Measurements from ENCODE around the gene TSHZ2. TPM values are rescaled to one million over a fixed set of nuclear protein-coding genes. Genes with fewer than 3 reads are reported as not detected.

Gene TSHZ2
- total RNA-seq, 4 donors from 2014 or later = 28.6 to 40.1 (median 35.5) TPM

GRCh38 chr20:53079828-53080686, 107.9 kb downstream of the TSHZ2 start:
- TF ChIP-seq, protein P1, sequence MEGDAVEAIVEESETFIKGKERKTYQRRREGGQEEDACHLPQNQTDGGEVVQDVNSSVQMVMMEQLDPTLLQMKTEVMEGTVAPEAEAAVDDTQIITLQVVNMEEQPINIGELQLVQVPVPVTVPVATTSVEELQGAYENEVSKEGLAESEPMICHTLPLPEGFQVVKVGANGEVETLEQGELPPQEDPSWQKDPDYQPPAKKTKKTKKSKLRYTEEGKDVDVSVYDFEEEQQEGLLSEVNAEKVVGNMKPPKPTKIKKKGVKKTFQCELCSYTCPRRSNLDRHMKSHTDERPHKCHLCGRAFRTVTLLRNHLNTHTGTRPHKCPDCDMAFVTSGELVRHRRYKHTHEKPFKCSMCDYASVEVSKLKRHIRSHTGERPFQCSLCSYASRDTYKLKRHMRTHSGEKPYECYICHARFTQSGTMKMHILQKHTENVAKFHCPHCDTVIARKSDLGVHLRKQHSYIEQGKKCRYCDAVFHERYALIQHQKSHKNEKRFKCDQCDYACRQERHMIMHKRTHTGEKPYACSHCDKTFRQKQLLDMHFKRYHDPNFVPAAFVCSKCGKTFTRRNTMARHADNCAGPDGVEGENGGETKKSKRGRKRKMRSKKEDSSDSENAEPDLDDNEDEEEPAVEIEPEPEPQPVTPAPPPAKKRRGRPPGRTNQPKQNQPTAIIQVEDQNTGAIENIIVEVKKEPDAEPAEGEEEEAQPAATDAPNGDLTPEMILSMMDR (IDR thresholded peaks at IDR 0.05; ENCODE audit: low read depth) = no peak

DNA sequence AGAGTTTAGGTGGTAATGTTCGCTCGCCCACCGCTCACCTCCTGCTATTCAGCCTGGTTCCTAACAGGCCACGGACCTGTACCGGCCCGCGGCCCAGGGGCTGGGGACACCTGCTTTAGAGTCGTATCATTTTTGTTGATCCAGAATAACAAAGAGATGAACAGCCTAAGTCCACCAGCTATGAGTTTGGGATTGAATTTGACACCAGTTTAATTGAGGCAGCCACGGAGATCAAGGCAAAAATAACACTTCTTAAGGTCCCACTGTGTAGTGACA, 108.5 kb downstream of the TSHZ2 start:
- TF ChIP-seq, protein P1 (IDR thresholded peaks at IDR 0.05; ENCODE audit: low read depth) = no peak

GRCh38 chr20:53080969-53081871, 109.1 kb downstream of the TSHZ2 start:
- TF ChIP-seq, protein P1 (IDR thresholded peaks at IDR 0.05; ENCODE audit: low read depth) = no peak

DNA sequence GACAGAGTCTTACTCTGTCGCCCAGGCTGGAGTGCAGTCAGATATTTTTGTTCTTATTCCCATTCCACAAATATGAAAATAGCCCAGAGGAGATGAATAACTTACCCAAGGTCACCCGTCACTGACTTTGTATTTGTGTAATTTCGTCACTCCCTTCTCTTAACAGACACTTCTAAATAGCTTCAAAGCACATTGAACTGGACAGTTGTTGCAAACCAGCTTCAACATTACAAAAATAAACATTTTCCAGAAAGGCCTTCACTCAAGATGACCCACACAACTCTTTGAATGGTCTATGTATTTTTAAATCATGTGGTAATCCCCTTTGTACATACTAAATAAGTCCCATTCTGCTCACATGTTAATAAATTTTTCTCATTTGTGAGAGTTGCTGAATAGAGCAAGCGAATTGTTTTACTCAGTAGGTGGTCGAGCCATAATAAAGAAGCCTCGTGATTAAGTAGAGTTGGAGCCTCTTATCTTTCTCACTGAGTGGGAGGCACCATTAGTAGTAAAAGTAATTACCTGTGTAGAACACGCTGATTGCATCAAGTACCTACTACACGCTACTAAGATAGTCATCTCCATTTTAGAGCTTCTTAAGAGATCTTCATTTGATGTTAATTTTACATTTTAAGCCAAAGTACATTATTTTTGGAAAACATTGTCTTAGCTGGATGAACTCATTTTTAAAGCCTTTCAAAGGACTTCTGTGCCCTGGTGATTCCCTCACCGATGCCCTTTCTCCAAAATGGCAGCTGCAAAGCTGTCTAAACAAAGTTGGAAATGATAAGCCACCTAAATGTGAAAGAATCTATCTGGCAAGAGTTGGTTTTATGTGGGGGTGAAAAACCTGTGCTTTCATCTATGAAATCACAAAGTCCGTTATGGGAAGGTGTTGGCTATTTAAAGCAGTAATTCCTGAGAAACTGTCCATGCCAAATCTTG, 110.0 kb downstream of the TSHZ2 start:
- TF ChIP-seq, protein P1 (IDR thresholded peaks at IDR 0.05; ENCODE audit: low read depth) = no peak

GRCh38 chr20:53083411-53083810, 111.3 kb downstream of the TSHZ2 start:
- TF ChIP-seq, protein P1 (IDR thresholded peaks at IDR 0.05; ENCODE audit: low read depth) = no peak

DNA sequence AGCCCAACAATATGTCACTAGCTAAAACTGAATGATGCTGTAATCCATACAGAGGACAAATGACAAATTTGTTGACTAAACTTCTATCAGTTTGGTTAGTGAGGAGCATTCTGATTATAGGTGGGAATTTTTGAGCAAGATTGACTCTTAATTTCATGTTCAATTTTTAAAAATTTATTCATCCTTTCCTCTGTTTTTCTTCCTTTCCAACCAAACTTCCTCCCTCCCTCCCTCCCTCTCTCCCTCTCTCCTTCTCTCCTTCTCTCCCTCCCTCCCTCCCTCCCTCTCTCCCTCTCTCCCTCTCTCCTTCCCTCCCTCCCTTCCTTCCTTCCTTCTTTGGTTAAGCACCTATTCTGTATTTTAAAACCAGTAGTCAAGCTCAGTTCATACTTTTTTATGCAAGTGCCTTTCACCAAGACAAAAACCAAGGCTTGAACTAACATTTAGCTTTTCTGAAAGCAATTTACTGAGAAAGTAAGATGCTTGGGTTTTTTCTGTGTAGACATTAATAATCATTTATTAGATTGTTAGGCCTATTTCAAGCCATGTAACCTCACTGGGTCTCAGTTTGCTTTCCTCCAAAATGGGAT, 112.3 kb downstream of the TSHZ2 start:
- TF ChIP-seq, protein P1 (IDR thresholded peaks at IDR 0.05; ENCODE audit: low read depth) = no peak
